Measurements from ENCODE around the gene FA2H.

The FA2H gene

DNA sequence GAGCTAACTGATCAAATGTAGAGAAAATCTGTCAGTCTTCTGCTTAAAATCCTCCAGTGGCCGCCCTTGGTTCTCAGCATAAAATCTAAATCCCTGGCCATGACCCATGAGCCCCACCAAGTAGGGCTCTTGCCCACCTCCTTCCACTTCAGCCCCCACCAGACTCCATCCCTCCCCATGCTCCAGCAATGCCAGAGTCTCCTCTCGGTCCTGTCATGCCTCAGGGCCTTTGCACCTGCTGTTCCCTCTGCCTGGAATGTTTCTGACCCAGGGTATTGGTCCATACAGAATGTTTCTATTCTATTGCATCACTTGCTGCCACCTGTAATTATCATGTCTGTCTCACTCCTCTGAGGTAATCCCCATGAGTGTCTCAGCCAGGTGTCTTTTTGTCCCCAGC lies 22.4 kb downstream of the FA2H start:
- peaks cover 18% of the 10 kb centered on the region for H3K27me3 ChIP-seq (ENCODE audit: low read depth, low read length)

DNA sequence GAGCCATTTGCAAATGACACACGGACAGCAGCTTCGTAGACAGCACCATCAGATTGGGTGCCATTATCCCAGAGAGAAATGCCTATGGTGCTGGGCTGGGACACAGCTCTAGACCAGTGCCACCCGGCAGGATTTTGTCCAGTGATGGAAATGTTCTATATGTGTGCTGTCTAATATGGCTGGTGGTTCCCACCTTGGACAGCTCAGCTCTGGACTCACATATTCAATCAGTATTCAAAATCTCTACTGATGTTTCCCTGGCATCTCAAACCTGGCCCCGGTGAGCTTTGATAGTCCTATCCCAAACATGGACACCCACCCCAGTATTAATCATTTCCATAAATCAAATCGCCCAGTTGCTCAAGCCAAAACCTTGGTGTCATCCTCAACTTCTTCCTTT lies 23.0 kb downstream of the FA2H start:
- Histone ChIP-seq H3K27ac (ENCODE audit: low read length) (no peak overlapping the region), H3K9me3 (ENCODE audit: insufficient read depth, low read length) (no peaks in the 10 kb centered on the region), H3K79me2 (ENCODE audit: low read length) (no peaks in the 10 kb centered on the region), H3K36me3 (replicated peaks; ENCODE audit: low read depth, low read length) (no peaks in the 10 kb centered on the region), H3K4me3 (ENCODE audit: low read length) (no peak overlapping the region), H4K20me1 (ENCODE audit: insufficient read depth, low read length) (no peaks in the 10 kb centered on the region), H3K9ac (ENCODE audit: low read length) (no peak overlapping the region), H3K4me1 (ENCODE audit: low read length) (no peaks in the 10 kb centered on the region), H3K27me3 (ENCODE audit: low read depth, low read length) (peaks cover 18% of the 10 kb centered on the region), H2AFZ (ENCODE audit: low read depth, low read length) (no peak overlapping the region), H3K4me2 (ENCODE audit: low read length) (no peak overlapping the region)
- TF ChIP-seq, protein P1, sequence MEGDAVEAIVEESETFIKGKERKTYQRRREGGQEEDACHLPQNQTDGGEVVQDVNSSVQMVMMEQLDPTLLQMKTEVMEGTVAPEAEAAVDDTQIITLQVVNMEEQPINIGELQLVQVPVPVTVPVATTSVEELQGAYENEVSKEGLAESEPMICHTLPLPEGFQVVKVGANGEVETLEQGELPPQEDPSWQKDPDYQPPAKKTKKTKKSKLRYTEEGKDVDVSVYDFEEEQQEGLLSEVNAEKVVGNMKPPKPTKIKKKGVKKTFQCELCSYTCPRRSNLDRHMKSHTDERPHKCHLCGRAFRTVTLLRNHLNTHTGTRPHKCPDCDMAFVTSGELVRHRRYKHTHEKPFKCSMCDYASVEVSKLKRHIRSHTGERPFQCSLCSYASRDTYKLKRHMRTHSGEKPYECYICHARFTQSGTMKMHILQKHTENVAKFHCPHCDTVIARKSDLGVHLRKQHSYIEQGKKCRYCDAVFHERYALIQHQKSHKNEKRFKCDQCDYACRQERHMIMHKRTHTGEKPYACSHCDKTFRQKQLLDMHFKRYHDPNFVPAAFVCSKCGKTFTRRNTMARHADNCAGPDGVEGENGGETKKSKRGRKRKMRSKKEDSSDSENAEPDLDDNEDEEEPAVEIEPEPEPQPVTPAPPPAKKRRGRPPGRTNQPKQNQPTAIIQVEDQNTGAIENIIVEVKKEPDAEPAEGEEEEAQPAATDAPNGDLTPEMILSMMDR (IDR thresholded peaks at IDR 0.05; ENCODE audit: low read depth, low read length) = no peak
- no peak for TF ChIP-seq EZH2phosphoT487 (IDR thresholded peaks at IDR 0.05; ENCODE audit: low read depth)

More for the DNA sequence above, 22.4 kb downstream of the FA2H start:
- Histone ChIP-seq H2AFZ (ENCODE audit: low read depth, low read length) (no peak overlapping the region), H3K79me2 (ENCODE audit: low read length) (no peaks in the 10 kb centered on the region), H3K4me2 (ENCODE audit: low read length) (no peak overlapping the region), H4K20me1 (ENCODE audit: insufficient read depth, low read length) (no peaks in the 10 kb centered on the region), H3K27ac (ENCODE audit: low read length) (no peak overlapping the region), H3K4me1 (ENCODE audit: low read length) (no peaks in the 10 kb centered on the region), H3K9ac (ENCODE audit: low read length) (no peak overlapping the region), H3K4me3 (ENCODE audit: low read length) (no peak overlapping the region), H3K36me3 (replicated peaks; ENCODE audit: low read depth, low read length) (no peaks in the 10 kb centered on the region), H3K9me3 (ENCODE audit: insufficient read depth, low read length) (no peaks in the 10 kb centered on the region)
- TF ChIP-seq, protein P1 (IDR thresholded peaks at IDR 0.05; ENCODE audit: low read depth, low read length) = no peak
- TF ChIP-seq EZH2phosphoT487 (IDR thresholded peaks at IDR 0.05; ENCODE audit: low read depth) = no peak

- Histone ChIP-seq H4K20me1 (ENCODE audit: insufficient read depth, low read length) (no peaks in the 10 kb centered on the region), H3K79me2 (ENCODE audit: low read length) (no peaks in the 10 kb centered on the region), H3K36me3 (replicated peaks; ENCODE audit: low read depth, low read length) (no peaks in the 10 kb centered on the region), H2AFZ (ENCODE audit: low read depth, low read length) (no peak overlapping the region), H3K4me1 (ENCODE audit: low read length) (no peaks in the 10 kb centered on the region), H3K9me3 (ENCODE audit: insufficient read depth, low read length) (no peaks in the 10 kb centered on the region), H3K4me3 (ENCODE audit: low read length) (no peak overlapping the region), H3K27me3 (ENCODE audit: low read depth, low read length) (peaks cover 10% of the 10 kb centered on the region; the same call in 1 of the 2 replicates), H3K4me2 (ENCODE audit: low read length) (no peak overlapping the region), H3K27ac (ENCODE audit: low read length) (no peak overlapping the region), H3K9ac (ENCODE audit: low read length) (no peak overlapping the region)
- TF ChIP-seq EZH2phosphoT487 (IDR thresholded peaks at IDR 0.05; ENCODE audit: low read depth) = no peak
- TF ChIP-seq, protein P1 (IDR thresholded peaks at IDR 0.05; ENCODE audit: low read depth, low read length) = no peak
Observed at GRCh38 chr16:74749291-74750055, 25.1 kb downstream of the FA2H start.

DNA sequence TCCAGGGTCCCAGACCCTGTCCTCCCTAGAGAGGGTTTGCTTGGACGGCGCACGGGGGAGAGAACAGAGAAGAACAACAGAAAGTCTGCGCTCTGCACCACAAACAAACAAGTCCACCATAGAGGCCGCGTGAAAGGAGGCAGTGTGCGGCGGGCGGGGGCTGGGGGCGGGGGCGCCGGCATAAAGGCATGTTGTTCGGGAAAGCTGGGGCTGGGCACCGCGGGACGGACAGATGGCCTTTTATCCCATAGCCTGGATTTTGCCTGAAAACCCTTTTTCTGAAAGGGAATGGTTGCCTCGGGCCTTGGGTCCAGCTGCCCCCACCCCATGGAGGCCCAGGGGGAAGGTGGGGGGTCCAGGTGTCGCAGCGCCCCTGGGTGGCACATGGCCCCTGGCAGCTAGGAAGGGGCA lies 26.0 kb downstream of the FA2H start:
- Histone ChIP-seq H3K27ac (ENCODE audit: low read length) (no peak overlapping the region), H3K4me3 (ENCODE audit: low read length) (no peak overlapping the region), H2AFZ (ENCODE audit: low read depth, low read length) (no peak overlapping the region), H3K9ac (ENCODE audit: low read length) (no peak overlapping the region), H4K20me1 (ENCODE audit: insufficient read depth, low read length) (no peaks in the 10 kb centered on the region), H3K27me3 (ENCODE audit: low read depth, low read length) (peaks cover 10% of the 10 kb centered on the region; the same call in 1 of the 2 replicates), H3K9me3 (ENCODE audit: insufficient read depth, low read length) (no peaks in the 10 kb centered on the region), H3K4me2 (ENCODE audit: low read length) (no peak overlapping the region), H3K4me1 (ENCODE audit: low read length) (no peaks in the 10 kb centered on the region), H3K79me2 (ENCODE audit: low read length) (no peaks in the 10 kb centered on the region), H3K36me3 (replicated peaks; ENCODE audit: low read depth, low read length) (no peaks in the 10 kb centered on the region)
- TF ChIP-seq, protein P1 (IDR thresholded peaks at IDR 0.05; ENCODE audit: low read depth, low read length) = no peak
- no peak for TF ChIP-seq EZH2phosphoT487 (IDR thresholded peaks at IDR 0.05; ENCODE audit: low read depth)
